ENCODE measurements around the gene ORM2.
A peak's percentile ranks its signal among the peaks of the same experiment; 100 is the strongest.
"Not testable (repeated sequence)": the region's sequence is repeated elsewhere in the genome, so short reads cannot be mapped to it uniquely, and the experiment has no call there.

ORM2 gene

DNA sequence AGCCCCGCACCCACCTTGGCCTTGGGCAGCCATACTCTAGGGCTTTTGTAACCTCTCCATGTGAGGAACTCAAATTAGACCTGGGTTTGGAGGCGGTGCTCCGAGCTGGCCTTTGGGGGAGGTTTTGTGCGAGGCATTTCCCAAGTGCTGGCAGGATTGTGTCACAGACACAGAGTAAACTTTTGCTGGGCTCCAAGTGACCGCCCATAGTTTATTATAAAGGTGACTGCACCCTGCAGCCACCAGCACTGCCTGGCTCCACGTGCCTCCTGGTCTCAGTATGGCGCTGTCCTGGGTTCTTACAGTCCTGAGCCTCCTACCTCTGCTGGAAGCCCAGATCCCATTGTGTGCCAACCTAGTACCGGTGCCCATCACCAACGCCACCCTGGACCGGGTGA, at the start of gene ORM2:
Gene ORM2, plus strand, starts transcription at position 245 of the 398 bp plus-strand sequence. Its CDS starts 36 bp downstream, at position 281.
- DNase-seq: not testable (repeated sequence)

DNA sequence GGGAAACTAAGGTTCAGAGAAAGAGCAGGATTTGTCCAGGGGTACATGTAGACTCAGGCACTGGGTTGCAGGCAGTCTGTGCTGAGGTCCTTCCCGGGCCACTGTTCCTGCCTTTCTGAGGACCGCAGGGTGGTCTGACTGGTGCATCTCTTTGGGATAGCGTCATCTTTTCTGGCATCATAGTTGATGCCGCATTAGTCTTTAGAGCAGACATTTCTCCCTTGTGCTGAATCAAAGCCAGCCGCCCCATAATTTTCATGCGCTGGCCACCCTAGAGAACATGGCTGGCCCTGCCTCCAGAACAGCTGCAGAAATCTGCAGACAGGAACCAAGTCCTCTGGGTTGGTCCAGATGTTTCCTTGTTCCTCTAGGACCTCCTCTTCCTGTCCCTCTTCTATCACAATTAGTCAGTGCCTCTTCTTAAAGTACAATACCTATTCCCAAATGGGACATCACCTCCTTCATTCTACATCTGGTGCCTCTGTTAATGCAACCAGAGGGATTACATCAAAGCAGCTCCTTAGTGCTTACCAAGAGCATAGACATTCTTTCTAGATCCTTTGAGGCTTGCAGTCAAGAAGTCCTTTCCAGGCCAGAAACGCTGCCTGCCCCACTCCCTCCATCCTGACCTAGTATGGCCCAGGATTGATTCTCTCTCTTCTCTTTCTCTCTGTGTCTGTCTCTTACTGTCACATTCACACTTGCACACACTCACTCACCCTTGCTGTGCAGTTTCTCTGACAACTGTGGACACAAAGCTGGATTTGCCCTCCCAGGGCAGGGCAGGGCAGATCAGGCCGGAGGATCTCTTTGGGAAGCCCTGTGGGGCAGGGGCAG, 48.8 kb upstream of the ORM2 start:
- no peak for DNase-seq

DNA sequence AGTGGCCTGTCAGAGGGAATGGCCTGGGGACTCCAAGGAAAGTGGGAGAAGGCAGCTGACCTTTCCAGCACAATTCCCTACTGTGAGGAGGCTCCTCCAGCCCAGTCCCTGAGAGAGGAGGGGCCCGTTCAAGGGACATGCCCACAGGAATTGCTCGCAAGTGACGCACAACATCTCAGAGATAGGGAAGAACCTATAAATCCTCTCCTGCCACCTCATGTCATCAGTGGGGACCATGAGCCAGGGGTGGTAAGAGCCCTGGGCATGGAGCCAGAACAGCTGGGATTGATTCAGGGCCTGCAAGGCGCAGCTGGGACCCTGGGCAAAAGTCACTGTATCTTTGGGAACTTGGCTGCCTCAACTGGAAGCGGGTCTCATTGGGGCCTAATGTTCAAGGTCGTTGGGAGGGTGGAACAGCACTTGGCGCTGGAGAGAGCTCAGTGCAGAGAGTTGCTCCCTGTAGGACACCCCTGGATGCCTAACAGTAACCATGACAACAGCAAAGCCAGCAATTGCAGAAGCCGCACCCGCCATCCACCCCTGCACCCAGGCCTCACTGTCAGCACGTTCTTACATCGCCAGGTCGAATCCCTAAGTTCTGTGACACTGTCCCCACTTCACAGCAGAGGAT, 48.1 kb upstream of the ORM2 start:
- DNase-seq: no peak

DNA sequence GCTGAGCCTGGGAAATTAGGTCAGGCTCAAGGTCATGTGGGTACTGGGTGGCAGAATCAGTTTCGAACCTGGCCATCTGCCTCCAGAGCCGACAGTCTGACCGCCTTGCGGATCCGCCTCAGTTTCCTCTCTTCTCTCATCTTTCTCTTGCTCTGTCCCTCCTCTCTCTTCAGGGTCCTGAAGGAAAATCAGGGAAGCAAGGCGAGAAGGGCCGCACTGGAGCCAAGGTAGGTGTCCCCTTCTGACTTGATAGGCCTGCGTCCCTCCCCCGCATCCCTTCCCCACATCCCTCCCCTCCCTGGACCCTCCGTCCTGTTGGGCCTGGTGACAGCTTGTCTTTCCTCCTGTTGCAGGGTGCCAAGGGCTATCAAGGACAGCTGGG, 47.6 kb upstream of the ORM2 start:
- no peak for DNase-seq

DNA sequence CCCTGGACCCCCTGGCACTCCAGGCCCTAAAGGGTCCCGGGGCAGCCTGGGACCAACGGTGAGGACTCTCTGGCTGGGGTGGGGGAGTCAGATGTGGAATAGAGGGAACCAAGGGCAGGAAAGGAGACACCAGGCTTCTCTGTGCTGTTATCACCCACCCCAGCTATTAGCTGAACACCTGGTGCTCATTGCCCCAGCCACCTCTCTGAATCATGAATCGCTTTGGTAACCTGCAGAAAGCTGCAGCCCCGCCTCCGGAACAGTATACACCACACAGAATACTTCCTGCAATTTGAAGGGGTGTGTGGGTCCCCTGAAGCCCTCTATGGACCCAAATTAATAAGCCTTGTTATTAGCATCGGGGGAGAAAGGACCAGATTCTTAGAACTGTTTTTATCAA, 47.2 kb upstream of the ORM2 start:
- no peak for DNase-seq

DNA sequence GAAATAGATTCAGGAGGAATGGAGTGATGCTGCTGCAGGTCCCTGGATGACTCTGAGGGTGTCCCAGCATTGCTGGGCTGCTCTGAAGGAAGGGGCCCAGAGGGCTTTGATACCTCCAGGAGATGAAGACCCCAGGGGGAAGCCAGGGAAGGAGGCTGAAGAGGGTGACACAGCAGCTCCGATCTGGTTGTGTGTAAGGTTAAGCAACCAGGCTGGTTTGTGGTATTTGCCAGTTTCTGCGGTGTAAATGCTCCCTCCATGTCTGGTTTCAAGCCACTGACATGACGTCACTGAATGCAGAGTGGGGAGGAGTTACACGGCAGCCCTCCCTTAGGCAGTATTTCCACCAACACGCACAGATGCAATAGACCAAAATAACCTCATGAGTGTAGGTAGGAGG, 46.7 kb upstream of the ORM2 start:
- no peak for DNase-seq

DNA sequence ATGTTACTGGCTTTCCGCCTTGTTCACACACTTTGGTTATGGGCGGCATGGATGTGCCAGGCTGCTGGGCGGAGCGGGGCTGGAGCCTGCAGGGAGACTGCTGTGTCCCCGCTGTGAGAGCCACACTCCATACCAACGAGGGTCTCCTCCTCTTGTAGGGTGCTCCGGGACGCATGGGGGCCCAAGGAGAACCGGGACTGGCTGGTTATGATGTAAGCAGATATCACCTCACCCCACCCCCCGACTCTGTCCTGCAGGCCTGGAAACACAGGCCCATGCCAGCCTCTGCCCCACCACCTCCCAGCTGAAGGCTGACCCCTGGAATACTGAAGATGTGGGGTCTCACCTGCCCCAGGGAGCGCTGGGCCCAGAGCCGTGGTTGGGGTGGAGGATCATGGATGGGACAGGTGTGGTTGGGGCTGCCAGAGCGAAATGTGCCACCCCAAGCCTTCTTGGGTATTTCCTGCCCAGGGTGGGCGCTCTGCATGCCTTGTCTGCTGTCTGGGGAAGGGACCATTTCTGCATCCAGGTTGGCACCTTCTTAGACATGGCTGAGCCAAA, 46.0 kb upstream of the ORM2 start:
- no peak for DNase-seq

DNA sequence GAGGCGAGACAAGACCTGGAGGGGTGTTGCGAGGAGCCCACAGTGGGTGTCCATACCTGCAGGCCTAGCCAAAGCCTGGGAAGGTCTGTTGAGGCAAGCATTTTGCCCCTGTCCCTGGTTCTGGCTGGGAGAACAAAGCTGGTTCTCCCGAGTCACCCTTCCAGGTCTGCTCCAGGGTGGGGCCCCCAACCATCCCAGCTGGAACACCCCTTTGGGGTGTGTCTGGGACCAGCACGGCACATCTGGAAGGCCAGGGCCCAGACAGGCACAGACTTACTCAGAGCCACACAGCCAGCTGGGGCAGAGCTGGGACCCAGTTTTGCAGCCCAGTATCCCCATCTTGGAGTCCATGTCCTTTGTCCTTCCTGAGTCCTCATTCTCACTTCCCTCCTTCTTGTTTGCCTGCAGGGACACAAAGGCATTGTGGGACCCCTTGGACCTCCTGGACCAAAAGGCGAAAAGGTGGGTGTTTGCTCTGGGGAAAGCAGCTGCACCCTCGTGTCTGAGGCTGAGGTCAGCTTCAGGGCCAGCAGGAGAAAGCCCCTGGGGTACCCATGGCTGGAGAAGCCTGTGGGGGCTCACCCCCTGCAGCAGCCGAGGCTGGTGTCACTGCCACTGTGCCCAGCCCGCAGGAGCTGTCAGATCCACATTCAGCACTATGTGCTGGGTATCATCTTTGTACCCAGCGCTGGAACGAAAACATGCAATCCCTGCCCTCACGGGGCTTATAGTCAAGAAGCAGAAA, 45.2 kb upstream of the ORM2 start:
- DNase-seq: no peak

DNA sequence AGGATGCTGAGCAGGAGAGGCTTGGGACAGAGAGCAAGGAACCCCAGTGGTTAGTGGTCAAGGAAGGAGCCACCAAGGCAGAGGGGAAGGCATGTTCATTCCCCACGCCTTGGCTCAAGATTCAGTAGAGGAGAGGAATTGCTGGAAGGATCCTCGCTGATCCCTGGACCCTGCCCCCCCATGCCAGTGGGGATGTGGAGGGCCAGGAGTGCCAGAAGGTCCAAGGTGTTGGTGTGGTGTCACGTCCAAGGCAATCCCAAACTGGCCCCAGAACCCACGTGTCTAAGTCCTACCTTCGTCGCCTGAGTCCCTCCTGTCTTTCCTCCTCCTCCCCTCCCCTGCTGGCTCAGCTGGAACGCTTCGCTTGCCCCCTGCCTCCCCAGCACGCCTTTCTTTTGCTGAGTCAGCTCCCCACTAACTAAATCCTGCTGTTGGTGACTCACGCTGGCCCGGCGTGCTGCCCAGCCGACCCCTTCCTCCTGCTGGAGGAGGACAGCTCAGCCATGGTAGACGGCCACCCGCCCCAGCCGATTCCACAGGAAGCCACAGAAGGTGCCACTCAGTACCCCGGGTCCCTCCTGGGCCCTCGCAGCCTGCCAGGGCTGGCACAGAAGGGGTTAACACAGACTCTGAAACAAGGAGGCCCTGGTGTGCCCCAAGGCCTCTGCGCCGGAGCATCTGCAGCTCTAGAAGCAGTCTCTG, 44.4 kb upstream of the ORM2 start:
- no peak for DNase-seq

DNA sequence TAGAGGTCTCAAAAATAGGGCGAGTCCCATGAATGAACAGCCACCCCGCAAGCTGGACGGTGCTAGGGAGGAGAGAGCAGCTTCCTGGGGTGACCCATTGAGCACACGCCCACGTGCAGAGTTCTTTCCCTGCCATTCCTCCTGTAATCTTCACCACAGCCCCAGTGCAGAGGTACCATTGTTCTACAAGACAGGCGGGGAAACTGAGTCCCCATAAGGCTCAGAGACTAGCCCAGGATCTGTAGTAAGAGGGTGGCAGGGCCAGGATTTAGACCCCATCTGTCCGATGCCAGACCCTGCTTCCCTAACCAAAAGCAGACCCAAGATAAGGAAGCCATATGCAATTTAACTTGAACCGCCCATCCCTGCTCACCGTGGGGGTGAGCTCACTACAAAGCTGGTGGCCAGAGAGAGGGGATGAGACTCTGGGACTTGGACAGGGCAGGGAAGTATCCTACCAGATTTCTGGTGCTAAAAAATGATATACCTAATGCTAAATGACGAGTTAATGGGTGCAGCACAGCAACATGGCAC, 43.5 kb upstream of the ORM2 start:
- no peak for DNase-seq

DNA sequence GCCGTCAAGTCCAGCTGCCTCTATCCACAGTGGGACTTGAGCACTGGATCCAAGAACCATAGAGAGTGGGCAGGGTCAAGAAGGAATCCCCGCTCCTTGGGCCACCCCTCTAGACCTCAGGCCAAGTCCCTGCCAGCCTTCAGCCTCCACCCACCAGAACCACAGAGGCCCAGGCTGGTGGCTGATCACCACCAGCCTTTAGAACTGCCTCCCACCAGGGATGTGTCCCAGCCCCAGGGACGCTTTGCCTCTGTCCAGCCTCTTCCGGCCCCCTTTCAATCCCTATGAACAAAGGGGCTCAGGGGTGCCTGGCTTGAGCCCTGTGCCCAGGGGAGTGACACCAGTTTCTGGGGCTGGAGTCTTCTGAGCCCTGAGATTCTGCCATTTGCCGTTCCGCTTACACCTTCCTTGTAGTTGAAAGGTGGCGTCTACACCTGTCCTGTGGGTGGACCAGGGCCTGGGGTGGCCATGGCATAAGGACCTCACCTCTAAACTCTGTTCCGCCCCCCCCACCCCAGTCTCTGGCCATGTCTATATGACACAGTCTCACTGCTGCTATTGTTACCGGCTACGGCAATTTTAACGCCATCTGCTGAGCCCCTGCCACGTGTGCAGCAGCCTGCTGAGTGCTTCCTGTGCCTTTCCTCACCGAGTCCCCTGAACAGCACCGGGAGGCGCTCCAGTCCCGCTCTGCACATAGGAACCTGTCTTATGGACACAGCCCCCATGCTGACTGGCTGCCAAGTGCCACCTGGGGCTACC, 42.5 kb upstream of the ORM2 start:
- no peak for DNase-seq

DNA sequence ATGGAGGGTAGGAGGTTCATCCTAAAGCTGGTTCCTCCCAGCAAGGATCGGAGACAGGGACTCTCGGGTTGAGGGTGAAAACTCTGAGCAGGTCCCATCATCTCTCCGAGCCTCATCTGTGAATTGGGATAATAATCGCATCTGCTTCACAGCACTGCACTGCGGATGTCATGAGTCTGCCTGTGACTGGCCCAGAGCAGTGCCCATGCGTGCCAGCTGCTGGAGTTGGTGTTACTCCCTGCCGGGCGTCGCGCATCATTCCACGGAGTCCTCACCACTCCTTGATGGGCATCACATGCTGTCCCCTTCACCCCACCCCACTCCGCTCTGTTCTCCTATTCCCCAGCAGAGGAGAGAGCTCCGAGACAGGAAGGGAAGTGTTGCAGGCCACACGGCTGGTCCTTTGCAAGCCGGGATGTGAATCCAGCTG, 41.9 kb upstream of the ORM2 start:
- no peak for DNase-seq

DNA sequence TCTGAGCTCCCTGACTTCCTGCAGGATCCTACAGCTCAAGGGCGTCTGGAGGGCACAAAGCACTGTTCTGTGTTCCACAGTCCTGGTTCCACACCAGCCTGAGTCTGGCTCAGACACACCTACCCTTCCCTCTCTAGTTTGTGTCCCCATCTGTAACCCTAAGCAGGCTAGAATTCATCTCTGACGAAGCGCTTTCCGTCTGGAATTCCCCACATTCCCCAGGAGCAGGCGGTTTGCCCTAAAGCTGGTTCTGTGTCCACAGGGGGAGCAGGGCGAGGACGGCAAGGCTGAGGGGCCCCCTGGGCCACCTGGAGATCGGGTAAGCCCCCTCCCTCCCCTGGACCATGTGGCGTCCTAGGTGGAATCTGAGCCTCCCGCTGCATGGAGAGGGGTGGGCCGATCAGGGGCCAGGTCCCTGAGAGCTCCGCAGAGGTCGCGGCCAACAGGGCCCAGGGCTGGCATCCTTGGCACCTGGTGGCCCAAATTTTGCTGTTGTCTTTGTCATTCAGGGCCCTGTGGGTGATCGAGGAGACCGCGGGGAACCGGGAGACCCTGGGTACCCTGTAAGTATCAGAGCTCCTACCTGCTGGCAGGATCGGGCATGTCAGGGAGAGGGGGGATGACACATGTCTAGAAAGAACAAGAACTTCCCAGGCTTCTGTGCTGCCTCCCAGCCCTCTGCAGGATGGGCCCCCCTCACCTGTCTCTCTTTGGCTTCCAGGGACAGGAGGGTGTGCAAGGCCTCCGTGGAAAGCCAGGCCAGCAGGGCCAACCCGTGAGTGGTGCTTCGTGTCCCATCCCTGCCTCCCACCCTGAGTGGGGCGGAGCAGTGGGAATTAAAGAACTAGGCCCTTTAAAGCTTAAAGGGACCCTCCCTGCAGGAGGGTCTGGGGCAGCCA, 41.2 kb upstream of the ORM2 start:
- DNase-seq: no peak

DNA sequence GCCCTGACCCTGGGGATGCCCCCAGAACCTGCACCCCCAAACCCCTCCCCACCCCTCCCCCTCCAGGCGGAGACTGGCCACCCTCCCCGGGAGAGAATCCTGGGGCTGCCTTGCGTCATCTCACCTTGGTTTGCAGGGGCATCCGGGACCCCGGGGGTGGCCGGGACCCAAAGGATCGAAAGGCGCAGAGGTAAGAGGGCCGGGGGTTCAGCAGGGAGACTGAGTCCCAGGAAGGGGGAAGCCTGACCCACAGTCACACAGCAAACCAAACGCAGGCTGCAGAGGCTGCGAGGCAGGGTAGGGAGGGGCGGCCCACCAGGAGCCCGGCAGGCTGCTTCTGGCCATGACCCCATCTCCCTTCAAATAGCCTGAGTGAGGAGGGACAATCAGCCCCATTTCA, 40.6 kb upstream of the ORM2 start:
- no peak for DNase-seq

DNA sequence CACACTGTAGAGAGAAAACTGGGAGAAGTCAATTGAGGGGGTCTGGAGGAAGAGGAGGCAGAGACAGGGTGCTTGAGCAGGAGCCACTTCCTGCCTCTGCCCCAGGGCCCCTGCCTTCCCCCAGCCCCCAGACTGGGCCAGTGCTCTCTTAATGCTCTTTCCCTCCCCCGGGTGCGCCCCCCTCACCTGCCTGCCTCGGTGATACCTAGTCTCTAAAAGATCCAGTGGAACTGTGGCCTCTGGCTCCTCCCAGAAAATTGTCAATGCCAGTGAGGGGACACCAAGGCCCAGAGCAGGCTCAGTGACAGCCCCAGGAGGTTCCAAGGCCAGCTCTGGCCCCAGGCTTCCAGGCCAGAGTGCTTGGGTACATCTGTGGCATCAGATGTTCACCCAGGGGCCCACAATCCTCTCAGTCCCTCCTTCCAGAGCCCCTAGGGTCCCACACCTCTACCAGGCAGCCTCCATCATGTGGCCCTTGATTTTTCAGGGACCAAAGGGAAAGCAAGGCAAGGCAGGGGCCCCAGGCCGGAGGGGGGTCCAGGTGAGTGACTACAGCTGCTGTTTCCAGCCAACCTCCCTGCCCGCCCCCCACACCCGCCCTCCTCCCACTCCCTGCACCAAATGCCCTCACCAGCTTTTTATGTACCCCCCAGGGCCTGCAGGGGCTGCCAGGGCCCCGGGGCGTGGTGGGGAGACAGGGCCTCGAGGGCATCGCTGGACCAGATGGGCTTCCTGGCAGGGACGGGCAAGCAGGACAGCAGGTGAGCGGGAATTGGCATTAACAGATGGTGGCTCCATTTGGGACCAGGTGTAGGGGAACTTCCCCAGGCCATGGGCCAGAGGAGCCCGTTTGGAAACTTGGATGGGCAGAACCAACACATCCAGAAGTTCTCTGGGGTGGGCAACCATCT, 39.8 kb upstream of the ORM2 start:
- DNase-seq: no peak

DNA sequence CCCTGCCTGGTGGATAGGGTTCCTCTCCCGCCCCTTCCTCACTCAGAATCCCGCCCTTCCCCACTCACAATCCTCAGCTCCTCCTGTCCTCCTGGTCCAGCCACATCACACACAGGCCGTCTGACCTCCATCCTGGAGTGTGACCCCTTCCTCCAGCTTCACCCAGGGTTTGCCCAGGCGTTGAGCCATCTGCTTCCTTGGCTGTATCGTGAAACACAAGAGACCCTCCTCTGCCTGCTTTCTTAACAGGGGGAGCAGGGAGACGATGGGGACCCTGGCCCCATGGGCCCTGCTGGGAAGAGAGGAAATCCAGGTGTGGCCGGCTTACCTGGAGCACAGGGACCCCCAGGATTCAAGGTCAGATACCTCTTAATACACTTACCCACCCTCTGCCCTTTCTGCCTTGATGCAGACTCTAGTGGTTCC, 39.1 kb upstream of the ORM2 start:
- DNase-seq: no peak

DNA sequence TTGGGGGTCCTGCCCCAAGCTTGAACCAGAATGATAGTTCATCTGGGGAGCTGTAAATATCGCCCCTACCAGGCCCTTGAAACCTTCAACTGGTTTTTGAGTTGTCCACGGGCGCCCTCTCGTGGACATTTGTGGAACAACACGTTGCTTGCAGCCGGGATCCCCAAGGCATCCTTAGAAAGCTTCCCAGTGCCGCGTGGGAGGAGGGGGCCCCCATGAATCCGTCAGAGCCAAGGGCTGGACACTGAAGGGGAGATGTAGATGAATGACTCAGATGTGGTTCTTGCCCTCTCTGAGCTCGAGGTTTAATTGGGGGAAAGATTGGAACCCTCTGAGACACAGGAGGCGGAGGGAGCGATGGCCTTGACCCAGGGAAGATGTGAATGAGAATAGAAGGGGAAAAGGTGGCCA, 38.6 kb upstream of the ORM2 start:
- peak; percentile 34 for DNase-seq

DNA sequence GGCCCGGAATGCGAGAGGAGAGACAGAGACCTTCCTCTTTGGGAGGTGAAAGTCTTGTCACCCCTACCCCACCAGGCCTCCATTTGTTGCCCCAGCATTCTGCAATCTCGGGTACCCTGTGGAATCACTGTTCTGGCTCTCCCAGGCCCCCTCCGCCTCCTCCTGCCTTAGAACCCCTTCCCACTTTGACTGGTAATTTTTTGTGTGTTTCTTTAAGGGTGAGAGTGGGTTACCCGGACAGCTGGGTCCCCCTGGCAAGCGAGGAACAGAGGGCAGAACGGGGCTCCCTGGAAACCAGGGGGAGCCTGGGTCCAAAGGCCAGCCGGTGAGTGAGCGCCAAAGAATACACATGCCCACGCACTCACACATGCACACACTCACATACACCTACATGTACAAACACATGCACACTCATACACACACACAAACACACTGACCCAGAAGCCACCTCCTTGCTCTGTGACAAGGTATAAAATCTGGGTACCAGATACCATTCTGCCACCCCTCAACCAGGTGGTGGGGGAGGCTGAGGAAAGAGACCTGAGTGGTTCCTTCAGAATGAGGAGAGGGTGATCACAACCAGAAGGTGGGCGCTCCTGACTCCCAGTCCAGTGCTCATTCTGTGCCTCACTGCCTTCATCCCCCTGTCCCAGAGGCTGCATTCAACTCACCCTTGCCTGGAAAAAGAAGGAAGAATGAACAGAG, 37.6 kb upstream of the ORM2 start:
- DNase-seq: no peak

DNA sequence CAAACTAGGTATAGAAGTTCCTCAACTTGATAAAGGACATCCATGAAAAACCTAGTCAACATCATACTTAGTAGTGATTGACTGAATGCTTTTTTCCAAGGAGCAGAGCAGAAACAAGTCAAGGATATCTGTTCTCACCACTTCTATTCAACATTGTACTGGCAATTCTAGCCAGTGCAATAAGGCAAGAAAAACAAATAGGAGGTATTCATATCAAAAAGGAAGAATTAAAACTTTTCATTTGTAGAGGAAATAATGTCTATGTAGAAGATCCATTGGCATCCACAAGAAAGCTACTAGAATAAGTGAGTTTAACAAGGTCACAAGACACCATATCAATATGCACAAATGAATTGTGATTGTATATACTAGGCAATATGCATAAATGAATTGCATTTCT, 35.0 kb upstream of the ORM2 start:
- no peak for DNase-seq

Data from NCI-H1105 treated with DMSO at 0.1 percent for 48 hours (cell line).